Measurements from ENCODE around the gene CHST14.

CHST14 gene

DNA sequence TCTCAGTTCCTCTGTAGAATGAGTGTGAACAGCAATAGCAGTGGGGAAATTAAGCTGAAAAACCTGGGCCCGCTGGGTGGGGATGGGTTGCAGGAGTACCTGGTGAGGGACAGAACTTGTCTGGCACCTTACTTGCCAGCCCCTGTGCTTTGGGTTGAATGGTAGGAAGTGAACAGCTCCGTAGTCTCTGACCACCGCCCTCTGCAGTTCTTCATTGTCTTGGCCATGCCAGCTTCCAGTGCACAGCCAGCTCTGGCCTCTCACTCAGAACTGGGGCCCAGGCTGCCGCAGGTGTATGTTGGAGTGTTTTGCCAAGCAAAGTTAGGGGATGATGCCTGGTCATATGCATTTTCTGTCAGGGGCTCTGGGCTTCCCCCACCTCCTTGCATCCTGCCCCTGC lies 14.0 kb upstream of the CHST14 start:
- H3K4me3 ChIP-seq (ENCODE audit: insufficient read length, low read depth), result no peak overlapping the region
- no peaks in the 10 kb centered on the region for H3K27me3 ChIP-seq (ENCODE audit: insufficient read depth, insufficient read length)
- TF ChIP-seq ZNF274 (IDR thresholded peaks at IDR 0.05; ENCODE audit: low read depth, low read length) (no peak), YY1 (IDR thresholded peaks at IDR 0.05; ENCODE audit: insufficient read depth, insufficient read length) (no peak), SUZ12 (IDR thresholded peaks at IDR 0.05; ENCODE audit: extremely low read depth, insufficient read depth, insufficient read length) (no peak)
- H3K36me3 ChIP-seq (ENCODE audit: insufficient read depth, insufficient read length, low read length), result peaks cover 33% of the 10 kb centered on the region
- no peak overlapping the region for H3K9ac ChIP-seq (ENCODE audit: insufficient read length, low read depth)
- no peak for DNase-seq (ENCODE audit: low read depth, low spot score)
- peaks cover 30% of the 10 kb centered on the region for H3K4me1 ChIP-seq (ENCODE audit: insufficient read depth, insufficient read length)
- H3K9me3 ChIP-seq (ENCODE audit: insufficient read depth, low read length), result no peaks in the 10 kb centered on the region

DNA sequence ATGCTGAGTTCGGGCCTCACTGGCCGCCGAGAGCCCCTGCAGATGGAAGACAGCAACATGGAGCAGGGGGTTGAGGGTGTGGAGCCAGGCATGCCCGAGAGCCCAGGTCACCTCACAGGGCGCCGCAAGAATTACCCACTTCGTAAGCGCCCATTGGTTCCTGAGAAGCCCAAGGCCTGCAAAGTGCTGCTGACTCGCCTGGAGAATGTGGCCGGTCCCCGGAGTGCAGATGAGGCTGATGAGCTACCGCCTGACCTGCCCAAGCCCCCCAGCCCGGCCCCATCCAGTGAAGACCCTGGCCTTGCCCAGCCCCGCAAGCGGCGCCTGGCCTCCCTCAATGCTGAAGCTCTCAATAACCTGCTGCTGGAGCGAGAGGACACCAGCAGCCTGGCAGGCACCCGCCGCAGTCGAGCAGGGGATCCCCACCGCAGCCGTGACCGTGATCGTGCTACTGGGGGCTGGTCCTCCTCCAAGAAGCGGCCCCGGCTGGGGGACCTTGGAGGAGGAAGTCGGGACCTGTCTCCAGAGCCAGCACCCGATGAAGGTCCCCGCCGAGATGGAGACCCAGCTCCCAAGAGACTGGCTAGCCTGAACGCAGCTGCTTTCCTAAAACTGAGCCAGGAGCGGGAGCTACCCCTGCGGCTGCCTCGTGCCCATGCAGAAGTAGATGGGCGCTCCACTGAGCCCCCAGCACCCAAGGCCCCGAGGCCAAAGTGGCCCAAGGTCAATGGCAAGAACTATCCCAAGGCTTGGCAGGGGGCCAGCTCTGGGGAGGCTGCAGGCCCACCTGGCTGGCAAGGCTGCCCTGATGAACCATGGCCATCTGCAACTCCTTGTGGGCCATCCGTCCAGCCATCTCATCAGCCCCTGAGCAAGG lies 12.1 kb upstream of the CHST14 start:
- Histone ChIP-seq H3K4me3 (ENCODE audit: insufficient read length, low read depth) (no peak overlapping the region), H3K27me3 (ENCODE audit: insufficient read depth, insufficient read length) (no peaks in the 10 kb centered on the region), H3K9me3 (ENCODE audit: insufficient read depth, low read length) (no peaks in the 10 kb centered on the region), H3K4me1 (ENCODE audit: insufficient read depth, insufficient read length) (peaks cover 22% of the 10 kb centered on the region), H3K36me3 (ENCODE audit: insufficient read depth, insufficient read length, low read length) (peaks cover 52% of the 10 kb centered on the region), H3K9ac (ENCODE audit: insufficient read length, low read depth) (no peak overlapping the region)
- TF ChIP-seq YY1 (IDR thresholded peaks at IDR 0.05; ENCODE audit: insufficient read depth, insufficient read length), result no peak
- TF ChIP-seq ZNF274 (IDR thresholded peaks at IDR 0.05; ENCODE audit: low read depth, low read length), result no peak
- TF ChIP-seq SUZ12 (IDR thresholded peaks at IDR 0.05; ENCODE audit: extremely low read depth, insufficient read depth, insufficient read length), result no peak
- DNase-seq (ENCODE audit: low read depth, low spot score), result no peak

DNA sequence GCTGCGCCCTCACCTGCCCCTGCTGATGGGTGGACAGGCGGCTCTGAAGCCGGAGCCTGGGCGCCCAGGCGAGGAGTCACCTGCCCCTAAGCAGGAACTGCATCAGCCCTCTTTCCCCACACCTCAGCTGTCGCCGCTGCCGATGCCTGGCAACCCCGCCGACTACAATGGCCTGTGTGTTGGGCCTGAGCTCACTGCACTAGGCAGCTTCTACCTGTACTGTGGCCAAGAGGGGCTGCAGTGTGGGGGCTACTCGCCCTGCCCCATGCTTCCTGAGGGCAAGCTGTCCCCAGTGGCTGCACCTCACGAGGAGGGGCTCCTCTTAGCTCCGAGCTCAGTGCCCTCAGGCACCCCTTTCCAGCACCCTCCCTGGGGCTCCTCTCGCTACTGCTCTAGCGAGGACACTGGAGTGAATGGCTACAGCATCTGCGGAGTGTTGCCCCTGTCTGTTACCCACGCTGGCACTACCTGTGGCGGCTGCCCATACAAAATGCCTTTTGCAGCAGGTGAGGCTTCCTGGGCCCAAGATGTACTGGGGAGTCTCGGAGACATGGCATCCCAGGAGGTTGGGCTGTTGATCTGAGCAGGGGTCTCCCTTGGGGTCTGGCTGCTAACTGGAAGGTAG lies 11.3 kb upstream of the CHST14 start:
- no peak for DNase-seq (ENCODE audit: low read depth, low spot score)
- Histone ChIP-seq H3K36me3 (ENCODE audit: insufficient read depth, insufficient read length, low read length) (peaks cover 60% of the 10 kb centered on the region), H3K9ac (ENCODE audit: insufficient read length, low read depth) (no peak overlapping the region), H3K4me1 (ENCODE audit: insufficient read depth, insufficient read length) (peaks cover 21% of the 10 kb centered on the region), H3K27me3 (ENCODE audit: insufficient read depth, insufficient read length) (no peaks in the 10 kb centered on the region), H3K9me3 (ENCODE audit: insufficient read depth, low read length) (no peaks in the 10 kb centered on the region), H3K4me3 (ENCODE audit: insufficient read length, low read depth) (no peak overlapping the region)
- TF ChIP-seq ZNF274 (IDR thresholded peaks at IDR 0.05; ENCODE audit: low read depth, low read length) (no peak), YY1 (IDR thresholded peaks at IDR 0.05; ENCODE audit: insufficient read depth, insufficient read length) (no peak), SUZ12 (IDR thresholded peaks at IDR 0.05; ENCODE audit: extremely low read depth, insufficient read depth, insufficient read length) (no peak)

DNA sequence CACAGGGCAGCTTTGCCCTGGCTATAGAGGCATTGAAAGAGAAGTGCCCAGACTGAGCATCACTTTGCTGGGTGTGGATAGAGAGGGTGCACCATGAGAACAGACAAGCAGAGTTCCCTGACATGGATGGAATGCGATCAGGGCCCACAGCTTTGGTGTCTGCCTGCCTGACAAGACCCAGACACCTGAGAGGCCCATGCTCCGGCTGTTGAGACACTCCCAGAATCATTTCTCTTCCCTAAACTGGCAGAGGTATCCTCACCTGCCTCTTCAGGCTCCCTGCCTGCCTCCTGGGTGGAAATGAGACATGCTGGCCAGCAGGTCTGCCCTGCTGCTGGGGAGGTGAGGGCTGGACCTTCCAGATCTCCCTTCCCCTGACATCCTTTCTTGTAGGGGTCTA lies 10.4 kb upstream of the CHST14 start:
- TF ChIP-seq ZNF274 (IDR thresholded peaks at IDR 0.05; ENCODE audit: low read depth, low read length) (no peak), YY1 (IDR thresholded peaks at IDR 0.05; ENCODE audit: insufficient read depth, insufficient read length) (no peak)
- Histone ChIP-seq H3K4me3 (ENCODE audit: insufficient read length, low read depth) (no peak overlapping the region), H3K36me3 (ENCODE audit: insufficient read depth, insufficient read length, low read length) (peaks cover 69% of the 10 kb centered on the region), H3K9me3 (ENCODE audit: insufficient read depth, low read length) (no peaks in the 10 kb centered on the region), H3K27me3 (ENCODE audit: insufficient read depth, insufficient read length) (no peaks in the 10 kb centered on the region), H3K4me1 (ENCODE audit: insufficient read depth, insufficient read length) (peaks cover 13% of the 10 kb centered on the region), H3K9ac (ENCODE audit: insufficient read length, low read depth) (no peak overlapping the region)
- no peak for DNase-seq (ENCODE audit: low read depth, low spot score)

DNA sequence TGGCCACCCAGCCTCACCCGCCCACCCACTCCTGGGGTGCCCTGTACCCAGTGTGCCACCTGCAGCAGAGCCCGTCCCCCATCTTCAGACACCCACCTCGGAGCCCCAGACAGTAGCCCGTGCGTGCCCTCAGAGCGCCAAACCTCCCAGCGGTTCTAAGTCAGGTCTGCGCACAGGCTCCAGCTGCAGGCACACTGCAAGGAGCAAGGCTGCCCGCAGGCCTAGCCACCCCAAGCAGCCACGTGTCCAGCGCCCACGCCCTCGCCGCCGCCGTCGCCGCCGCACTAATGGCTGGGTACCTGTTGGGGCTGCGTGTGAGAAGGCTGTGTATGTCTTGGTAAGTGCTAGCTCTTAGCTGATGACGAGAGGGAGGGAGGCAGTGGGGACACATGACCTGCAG lies 8.8 kb upstream of the CHST14 start:
- Histone ChIP-seq H3K27me3 (ENCODE audit: insufficient read depth, insufficient read length) (no peaks in the 10 kb centered on the region), H3K9ac (ENCODE audit: insufficient read length, low read depth) (no peak overlapping the region), H3K9me3 (ENCODE audit: insufficient read depth, low read length) (no peaks in the 10 kb centered on the region), H3K36me3 (ENCODE audit: insufficient read depth, insufficient read length, low read length) (peaks cover 85% of the 10 kb centered on the region), H3K4me3 (ENCODE audit: insufficient read length, low read depth) (no peak overlapping the region), H3K4me1 (ENCODE audit: insufficient read depth, insufficient read length) (peaks cover 2% of the 10 kb centered on the region)
- TF ChIP-seq SUZ12 (IDR thresholded peaks at IDR 0.05; ENCODE audit: extremely low read depth, insufficient read depth, insufficient read length), result no peak
- no peak for DNase-seq (ENCODE audit: low read depth, low spot score)

DNA sequence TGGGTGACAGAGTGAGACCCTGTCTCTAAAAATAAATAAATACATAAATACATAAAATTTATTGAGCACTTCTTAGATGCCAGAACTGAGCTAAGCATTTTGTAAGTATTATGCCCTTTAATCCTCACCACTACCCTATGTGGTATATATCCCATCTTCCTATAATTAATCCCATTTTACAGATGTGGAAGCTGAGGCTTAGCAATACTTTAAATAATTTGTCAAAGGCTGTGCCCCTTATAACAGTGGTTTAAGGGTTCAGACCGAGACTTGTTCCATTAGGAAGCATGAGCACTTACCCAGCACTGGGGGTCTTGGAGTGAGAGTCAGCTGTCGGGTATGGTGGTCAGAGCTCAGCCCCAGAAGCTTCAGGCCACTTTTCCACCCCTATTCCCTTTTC lies 7.5 kb upstream of the CHST14 start:
- Histone ChIP-seq H3K9me3 (ENCODE audit: insufficient read depth, low read length) (no peaks in the 10 kb centered on the region), H3K36me3 (ENCODE audit: insufficient read depth, insufficient read length, low read length) (peaks cover 93% of the 10 kb centered on the region), H3K27me3 (ENCODE audit: insufficient read depth, insufficient read length) (no peaks in the 10 kb centered on the region), H3K4me3 (ENCODE audit: insufficient read length, low read depth) (no peak overlapping the region), H3K9ac (ENCODE audit: insufficient read length, low read depth) (no peak overlapping the region), H3K4me1 (ENCODE audit: insufficient read depth, insufficient read length) (no peaks in the 10 kb centered on the region)
- TF ChIP-seq YY1 (IDR thresholded peaks at IDR 0.05; ENCODE audit: insufficient read depth, insufficient read length) (no peak), SUZ12 (IDR thresholded peaks at IDR 0.05; ENCODE audit: extremely low read depth, insufficient read depth, insufficient read length) (no peak), ZNF274 (IDR thresholded peaks at IDR 0.05; ENCODE audit: low read depth, low read length) (no peak)
- DNase-seq (ENCODE audit: low read depth, low spot score), result no peak

DNA sequence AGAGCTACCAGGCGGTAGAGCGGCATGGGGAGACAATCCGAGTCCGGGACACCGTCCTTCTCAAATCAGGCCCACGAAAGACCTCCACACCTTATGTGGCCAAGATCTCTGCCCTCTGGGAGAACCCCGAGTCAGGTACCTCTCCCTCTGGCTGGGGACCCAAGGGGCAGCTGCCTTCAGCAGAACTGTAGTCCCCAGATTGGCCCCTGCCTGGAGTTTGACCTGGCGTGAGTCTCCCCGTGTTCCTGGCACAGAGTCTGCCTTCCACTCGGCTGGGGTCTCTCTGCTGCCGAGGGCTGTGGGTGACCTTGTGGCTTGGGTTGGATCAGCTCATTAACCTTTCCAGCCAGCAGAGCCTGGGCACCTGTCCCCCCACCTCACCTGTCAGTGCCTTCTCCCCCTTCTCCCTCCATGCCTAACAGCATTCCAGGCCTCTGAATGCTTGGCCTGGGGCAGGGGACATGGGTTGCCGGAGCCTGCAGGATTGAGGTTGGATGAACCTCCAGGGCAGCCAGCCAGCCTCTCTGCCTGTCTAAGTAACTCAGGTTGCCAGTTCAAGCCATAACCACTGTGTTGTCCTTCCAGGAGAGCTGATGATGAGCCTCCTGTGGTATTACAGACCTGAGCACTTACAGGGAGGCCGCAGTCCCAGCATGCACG lies 6.8 kb upstream of the CHST14 start:
- no peaks in the 10 kb centered on the region for H3K27me3 ChIP-seq (ENCODE audit: insufficient read depth, insufficient read length)
- no peak for DNase-seq (ENCODE audit: low read depth, low spot score)
- no peak for TF ChIP-seq YY1 (IDR thresholded peaks at IDR 0.05; ENCODE audit: insufficient read depth, insufficient read length)
- no peak for TF ChIP-seq SUZ12 (IDR thresholded peaks at IDR 0.05; ENCODE audit: extremely low read depth, insufficient read depth, insufficient read length)
- no peak for TF ChIP-seq ZNF274 (IDR thresholded peaks at IDR 0.05; ENCODE audit: low read depth, low read length)
- H3K9ac ChIP-seq (ENCODE audit: insufficient read length, low read depth), result no peak overlapping the region
- H3K4me3 ChIP-seq (ENCODE audit: insufficient read length, low read depth), result no peak overlapping the region
- H3K9me3 ChIP-seq (ENCODE audit: insufficient read depth, low read length), result no peaks in the 10 kb centered on the region
- peaks cover 94% of the 10 kb centered on the region for H3K36me3 ChIP-seq (ENCODE audit: insufficient read depth, insufficient read length, low read length)
- H3K4me1 ChIP-seq (ENCODE audit: insufficient read depth, insufficient read length), result no peaks in the 10 kb centered on the region
